Cardiac muscle cell (in vitro differentiated cells and primary cell): ENCODE data around the gene ABLIM1. TPM values are rescaled to one million over a fixed set of nuclear protein-coding genes. Genes with fewer than 3 reads are reported as not detected.

ENCODE experiments used
- DNase-seq, 2 donors: peaks; one replicate each; pipeline versions ENCODE4 v3.0.0 to v3.0.0-alpha.2; 2010 to 2017; ENCODE audit warnings: low read depth in 1 of 2, low spot score in 1 of 2
- H3K27ac ChIP-seq: fragments of 200-600 bp; sonication (generic); 2 replicates; pipeline ENCODE4 v1.5.1; 2016
- H3K27me3 ChIP-seq: fragments of 200-600 bp; sonication (generic); 2 replicates; pipeline ENCODE4 v1.6.0; 2016; ENCODE audit warnings: control low read depth
- H3K36me3 ChIP-seq: fragments of 200-600 bp; sonication (generic); 2 replicates; pipeline ENCODE4 v1.5.1; 2016; ENCODE audit warnings: control low read depth
- H3K4me1 ChIP-seq: fragments of 200-600 bp; sonication (generic); 2 replicates; pipeline ENCODE4 v1.8.1; 2017; ENCODE audit warnings: low read depth, mild to moderate bottlenecking, mixed run types
- H3K4me3 ChIP-seq: fragments of 200-600 bp; sonication (generic); 2 replicates; pipeline ENCODE4 v1.5.1; 2016; ENCODE audit warnings: mild to moderate bottlenecking
- H3K9me3 ChIP-seq: fragments of 200-600 bp; sonication (generic); 2 replicates; pipeline ENCODE4 v1.5.1; 2017; ENCODE audit warnings: low read depth, mild to moderate bottlenecking, control low read depth
- CTCF ChIP-seq: IDR thresholded peaks from 2 replicates; pipeline ENCODE4 v1.5.1; 2012; ENCODE audit warnings: low read depth, mild to moderate bottlenecking, low read length
- polyA plus RNA-seq: library from polyadenylated mRNA; unstranded; fragments of >200 nt; fragmentation: Nextera tagmentation; extraction: Ambion mirVana; gene quantifications from 2 replicates; pipeline ENCODE4 v1.2.1, GENCODE V29; 2016
- total RNA-seq: library from RNA; depleted of rRNA; stranded (reverse); fragments of >200 nt; gene quantifications from 2 replicates; pipeline ENCODE4 v1.2.3, GENCODE V29; 2016

Gene ABLIM1
- total and polyA plus RNA-seq, 2 experiments from 2014 or later, result 105 to 148 TPM

GRCh38 chr10:114593240-114593792 lies 64.8 kb downstream of the ABLIM1 start:
- H3K36me3 ChIP-seq, result peaks cover 4% of the 10 kb centered on the region
- TF ChIP-seq CTCF, result no peak
- H3K4me3 ChIP-seq, result no peak overlapping the region

GRCh38 chr10:114590993-114591392 lies 67.1 kb downstream of the ABLIM1 start:
- no peak for TF ChIP-seq CTCF
- Histone ChIP-seq H3K4me1 (no peaks in the 10 kb centered on the region), H3K4me3 (no peak overlapping the region), H3K27ac (no peak overlapping the region), H3K9me3 (no peaks in the 10 kb centered on the region), H3K27me3 (no peaks in the 10 kb centered on the region), H3K36me3 (peaks cover 4% of the 10 kb centered on the region)
- no peak for DNase-seq

More at GRCh38 chr10:114593240-114593792, 64.8 kb downstream of the ABLIM1 start:
- no peaks in the 10 kb centered on the region for H3K27me3 ChIP-seq
- DNase-seq, result no peak
- H3K4me1 ChIP-seq, result peaks cover 3% of the 10 kb centered on the region
- H3K27ac ChIP-seq, result no peak overlapping the region
- no peaks in the 10 kb centered on the region for H3K9me3 ChIP-seq

DNA sequence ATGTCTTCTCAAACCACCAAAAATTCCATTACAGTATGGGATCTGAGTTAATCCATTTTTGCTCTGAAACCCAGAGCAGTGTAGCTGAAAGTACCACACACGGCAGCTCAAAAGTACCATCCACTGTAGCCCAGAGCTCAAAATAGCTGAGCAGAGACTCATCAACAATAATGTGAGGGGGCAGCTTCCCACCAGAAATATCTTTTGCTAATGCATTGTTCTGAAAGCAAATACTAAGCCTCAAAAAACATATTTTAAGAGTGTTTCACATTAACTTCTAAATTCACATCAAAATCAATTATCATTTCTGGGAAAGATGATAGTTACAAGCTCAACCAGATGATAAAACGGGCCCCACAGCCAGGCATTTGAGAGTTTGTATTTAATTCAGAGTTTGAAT lies 73.7 kb downstream of the ABLIM1 start:
- no peak for TF ChIP-seq CTCF
- Histone ChIP-seq H3K27ac (peak overlapping the region; percentile 50), H3K36me3 (no peaks in the 10 kb centered on the region), H3K9me3 (no peaks in the 10 kb centered on the region), H3K27me3 (no peaks in the 10 kb centered on the region), H3K4me3 (no peak overlapping the region), H3K4me1 (peaks cover 16% of the 10 kb centered on the region)
- DNase-seq, result peak in 1 of 2 donors; percentile 9

- H3K27me3 ChIP-seq, result no peaks in the 10 kb centered on the region
- no peak overlapping the region for H3K4me3 ChIP-seq
- no peak for DNase-seq
- no peak for TF ChIP-seq CTCF
- no peaks in the 10 kb centered on the region for H3K9me3 ChIP-seq
- peaks cover 16% of the 10 kb centered on the region for H3K4me1 ChIP-seq
- H3K27ac ChIP-seq, result no peak overlapping the region
- no peaks in the 10 kb centered on the region for H3K36me3 ChIP-seq
These were observed 77.0 kb downstream of the ABLIM1 start for GRCh38 chr10:114581071-114581470.

DNA sequence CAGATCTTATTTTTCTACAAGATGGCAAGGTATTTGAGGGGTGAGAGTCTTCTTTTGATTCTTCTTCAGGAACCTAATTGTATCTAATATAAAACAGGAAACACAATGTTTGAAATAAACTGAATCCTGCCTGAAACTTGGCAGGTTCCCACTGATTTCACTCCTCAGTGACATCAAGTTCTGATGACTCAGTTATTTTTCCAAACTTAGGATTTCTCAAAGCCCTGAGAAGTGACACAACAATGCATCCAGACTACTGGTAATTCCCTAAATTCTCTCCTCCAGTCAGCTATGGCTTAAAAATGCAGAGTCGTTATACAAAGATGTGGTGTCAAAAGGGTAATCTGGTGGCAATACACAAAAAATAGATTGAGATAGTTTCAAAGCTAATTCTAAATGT lies 80.9 kb downstream of the ABLIM1 start:
- no peaks in the 10 kb centered on the region for H3K9me3 ChIP-seq
- DNase-seq, result peak in 1 of 2 donors; percentile 84
- H3K4me3 ChIP-seq, result no peak overlapping the region
- TF ChIP-seq CTCF, result no peak
- H3K27me3 ChIP-seq, result no peaks in the 10 kb centered on the region
- H3K27ac ChIP-seq, result no peak overlapping the region
- peaks cover 7% of the 10 kb centered on the region for H3K36me3 ChIP-seq
- H3K4me1 ChIP-seq, result peaks cover 4% of the 10 kb centered on the region
